Adrenal gland (tissue), 12 donors: ENCODE measurements around the gene MYL12A. TPM values are rescaled to one million over a fixed set of nuclear protein-coding genes. Genes with fewer than 3 reads are reported as not detected.
A peak's percentile ranks its signal among the peaks of the same experiment; 100 is the strongest.
"Not testable (repeated sequence)": the region's sequence is repeated elsewhere in the genome, so short reads cannot be mapped to it uniquely, and the experiment has no call there.

Experiments
- DNase-seq, 7 donors: peaks; one replicate each; pipeline ENCODE4 v3.0.0-alpha.2; 2019 to 2020
- H3K27ac ChIP-seq, 5 donors: fragments of 200-600 bp; sonication (generic) in 4 of 5; 1 replicate in 3 of 5; 2 replicates in 2 of 5; pipeline versions ENCODE4 v1.5.1 to v1.8.0; 2016 to 2020; ENCODE audit warnings: mild to moderate bottlenecking in 1 of 5
- H3K27me3 ChIP-seq: fragments of 200-600 bp; 2 replicates; pipeline ENCODE4 v1.8.0; 2021
- H3K36me3 ChIP-seq, 2 donors: fragments of 200-600 bp; replicated peaks in 1 of 2; 1 replicate in 1 of 2; 2 replicates in 1 of 2; pipeline versions ENCODE4 v1.5.1 to v1.8.0; 2018 to 2022
- H3K4me1 ChIP-seq, 2 donors: fragments of 200-600 bp; replicated peaks in 1 of 2; 1 replicate in 1 of 2; 2 replicates in 1 of 2; pipeline versions ENCODE4 v1.5.1 to v1.8.0; 2018 to 2021
- H3K4me3 ChIP-seq, 4 donors: fragments of 200-600 bp; sonication (generic) in 3 of 4; one replicate each; pipeline ENCODE4 v1.5.1; 2016 to 2018
- H3K9me3 ChIP-seq, 3 donors: fragments of 200-600 bp; sonication (generic) in 1 of 3; replicated peaks in 1 of 3; 1 replicate in 2 of 3; 2 replicates in 1 of 3; pipeline versions ENCODE4 v1.5.1 to v1.8.0; 2016 to 2021
- CTCF ChIP-seq, 6 experiments: fragments of 450-650 bp in 4 of 6; fragments of 200-600 bp in 2 of 6; sonication (generic) in 1 of 6; IDR thresholded peaks; 1 replicate in 5 of 6; 2 replicates in 1 of 6; pipeline versions ENCODE4 v1.5.1 to v1.8.0; 2016 to 2021; ENCODE audit warnings: antibody characterized with exemption in 6 of 6, mild to moderate bottlenecking in 2 of 6, moderate library complexity in 1 of 6
- POLR2A ChIP-seq, 2 donors: fragments of 450-650 bp; IDR thresholded peaks; one replicate each; pipeline ENCODE4 v1.6.1; 2017; ENCODE audit warnings: antibody characterized with exemption in 2 of 2, mild to moderate bottlenecking in 2 of 2, moderate library complexity in 1 of 2
- WGBS, 4 donors: extraction: QIAGEN DNeasy Blood & Tissue Kit in 2 of 4; methylation state at CpG; one replicate each; pipeline versions ENCODE4 v1.1.5 to v1.1.7; 2013 to 2017; 5-methylcytosine and 5-hydroxymethylcytosine counted together
- intact Hi-C, 2 donors: fragments of 100-400 bp; cut with DNase I; formaldehyde crosslinking; loops; one replicate each; pipeline versions ENCODE4 v1.14.1 to v1.15.0; 2022 to 2023
- polyA plus RNA-seq, 3 donors: library from polyadenylated mRNA; stranded (reverse); fragments of 200-250 nt in 2 of 3; fragments of 350-450 nt in 1 of 3; fragmentation: Illumina TruSeq in 1 of 3; extraction: RNeasy Lipid Tissue Mini Kit (QIAGEN cat#74804) in 1 of 3; gene quantifications; one replicate each; pipeline ENCODE4 v1.2.3, GENCODE V29; 2013 to 2014
- total RNA-seq, 9 donors: library from RNA; depleted of rRNA in 4 of 9; stranded (reverse); fragments of >200 nt in 4 of 9; fragments of 120-200 nt in 1 of 9; fragmentation: NEBNext Ultra II Directional in 1 of 9; extraction: Animal tissue kit (Norgen Biotek cat#: 25700) in 1 of 9; gene quantifications; one replicate each; pipeline versions ENCODE4 v1.1.0 to v1.2.4, GENCODE V29; 2013 to 2023
- donor health status: healthy with polysubstance abuse.
- donor health status: Bipolar disorder and iron deficiency.
- donor health status: DM: yes; HTN: yes; CAD: no.
- donor health status: DM: no; HTN: no; CAD: no.
- donor health status: DM: no; HTN: no; CAD: no.
- donor health status: DM: yes; HTN: yes; CAD: no.

MYL12A gene
- total and polyA plus RNA-seq, 12 donors, result 191 to 436 (median 251) TPM

GRCh38 chr18:3273042-3273441 is 25.4 kb downstream of the MYL12A start:
- 40 to 48% (median 43%) methylated on average over 3 of the region's 3 CpGs for WGBS, 4 donors
- Histone ChIP-seq H3K27me3 (no peaks in the 10 kb centered on the region), H3K27ac (no peak overlapping the region), H3K4me3 (no peak overlapping the region), H3K9me3 (no peaks in the 10 kb centered on the region), H3K4me1 (peaks cover 10 to 33% of the 10 kb centered on the region in 2 donors), H3K36me3 (peaks cover 0 to 39% of the 10 kb centered on the region in 2 donors)
- no peak for DNase-seq
- TF ChIP-seq POLR2A (IDR thresholded peaks at IDR 0.05) (no peak), CTCF (IDR thresholded peaks at IDR 0.05) (no peak)
- intact Hi-C loops, result no loop called here

- WGBS, 4 donors, result 74 to 81% (median 80%) methylated on average over 7 of the region's 7 CpGs
- peaks cover 0 to 46% of the 10 kb centered on the region in 2 donors for H3K36me3 ChIP-seq
These were observed 30.1 kb downstream of the MYL12A start for GRCh38 chr18:3277643-3278213.

GRCh38 chr18:3279201-3280185 is 31.9 kb downstream of the MYL12A start:
- Histone ChIP-seq H3K4me3 (no peak overlapping the region), H3K36me3 (peaks cover 0 to 40% of the 10 kb centered on the region in 2 donors), H3K27ac (no peak overlapping the region), H3K9me3 (no peaks in the 10 kb centered on the region), H3K4me1 (peaks cover 5 to 7% of the 10 kb centered on the region in 2 donors), H3K27me3 (no peaks in the 10 kb centered on the region)
- TF ChIP-seq CTCF (IDR thresholded peaks at IDR 0.05), result no peak
- no peak for TF ChIP-seq POLR2A (IDR thresholded peaks at IDR 0.05)
- 33 to 38% (median 36%) methylated on average over 14 of the region's 14 CpGs for WGBS, 4 donors
- intact Hi-C loops, result loop anchor here (5.0 kb wide), 3 partner anchors 173 to 388 kb away; partner anchors contain the start of gene TGIF1 (in 1 of the 2)
- DNase-seq, result no peak

More at GRCh38 chr18:3277643-3278213, 30.1 kb downstream of the MYL12A start:
- H3K4me3 ChIP-seq, H3K9me3 ChIP-seq, H3K27me3 ChIP-seq, intact Hi-C loops, H3K27ac ChIP-seq, DNase-seq: not testable (repeated sequence)
- H3K4me1 ChIP-seq, result peaks cover 5 to 12% of the 10 kb centered on the region in 2 donors

- TF ChIP-seq CTCF (IDR thresholded peaks at IDR 0.05), result peak; percentile 59 to 92 (median 74)
- TF ChIP-seq POLR2A (IDR thresholded peaks at IDR 0.05), result no peak
- Histone ChIP-seq H3K27ac (no peak overlapping the region), H3K27me3 (no peaks in the 10 kb centered on the region), H3K4me1 (peaks cover 5 to 7% of the 10 kb centered on the region in 2 donors), H3K36me3 (peaks cover 0 to 19% of the 10 kb centered on the region in 2 donors), H3K4me3 (no peak overlapping the region), H3K9me3 (no peaks in the 10 kb centered on the region)
- no peak for DNase-seq
- intact Hi-C loops, result loop anchor here (5.0 kb wide), 3 partner anchors 171 to 386 kb away; partner anchors contain the start of gene TGIF1 (in 1 of the 2)
- WGBS, 4 donors, result 14 to 19% (median 18%) methylated on average over 2 of the region's 2 CpGs
These were observed 34.1 kb downstream of the MYL12A start for GRCh38 chr18:3281456-3282400.
